Mesenchymal stem cell (in vitro differentiated cells and primary cell): Measurements from ENCODE around the gene FLT4.
"Not testable (repeated sequence)": the region's sequence is repeated elsewhere in the genome, so short reads cannot be mapped to it uniquely, and the experiment has no call there.

Experiments
- DNase-seq: peaks from one replicate; pipeline ENCODE4 v3.0.0-alpha.2; 2013
- H2AFZ ChIP-seq: one replicate; pipeline ENCODE4 v1.6.1; 2013; ENCODE audit warnings: low read depth, mild to moderate bottlenecking, control low read depth, inconsistent platforms, low read length, moderate library complexity
- H2AK5ac ChIP-seq: 2 replicates; pipeline ENCODE4 v1.6.1; 2013; ENCODE audit warnings: low read length, moderate library complexity, mild to moderate bottlenecking, inconsistent platforms; ENCODE audit not compliant: severe bottlenecking
- H2BK120ac ChIP-seq: one replicate; pipeline ENCODE4 v1.6.1; 2013; ENCODE audit warnings: low read depth, mild to moderate bottlenecking, inconsistent platforms, low read length, moderate library complexity
- H2BK12ac ChIP-seq, 2 experiments: one replicate each; pipeline ENCODE4 v1.6.1; 2013; ENCODE audit warnings: inconsistent platforms in 2 of 2, low read length in 2 of 2, mild to moderate bottlenecking in 2 of 2, moderate library complexity in 2 of 2, control low read depth in 1 of 2
- H2BK15ac ChIP-seq: one replicate; pipeline ENCODE4 v1.6.1; 2013; ENCODE audit warnings: mild to moderate bottlenecking, low read depth, inconsistent platforms; ENCODE audit not compliant: poor library complexity, severe bottlenecking
- H2BK5ac ChIP-seq: 2 replicates; pipeline ENCODE4 v1.6.1; 2013; ENCODE audit warnings: low read depth, mild to moderate bottlenecking, low read length, control low read depth, inconsistent platforms; ENCODE audit not compliant: poor library complexity, severe bottlenecking
- H3K14ac ChIP-seq, 2 experiments: one replicate each; pipeline ENCODE4 v1.6.1; 2013; ENCODE audit warnings: inconsistent platforms in 2 of 2, low read length in 2 of 2, control low read depth in 1 of 2, mild to moderate bottlenecking in 1 of 2, moderate library complexity in 1 of 2
- H3K18ac ChIP-seq, 2 experiments: one replicate each; pipeline ENCODE4 v1.6.1; 2013; ENCODE audit warnings: inconsistent platforms in 2 of 2, low read length in 2 of 2, control low read depth in 1 of 2, low read depth in 1 of 2, mild to moderate bottlenecking in 1 of 2
- H3K23ac ChIP-seq, 2 experiments: one replicate each; pipeline ENCODE4 v1.6.1; 2013; ENCODE audit warnings: inconsistent platforms in 2 of 2, low read length in 2 of 2, mild to moderate bottlenecking in 2 of 2, moderate library complexity in 2 of 2, control low read depth in 1 of 2
- H3K27ac ChIP-seq: 2 replicates; pipeline ENCODE4 v1.5.1; 2013; ENCODE audit warnings: mild to moderate bottlenecking, moderate library complexity, low read length, control low read depth, inconsistent platforms; ENCODE audit not compliant: poor library complexity, severe bottlenecking
- H3K27me3 ChIP-seq, 2 experiments: 2 replicates each; pipeline versions ENCODE4 v1.6.1 to v1.7.0; 2013; ENCODE audit warnings: low read length in 2 of 2, mild to moderate bottlenecking in 2 of 2, moderate library complexity in 2 of 2, control low read depth in 1 of 2, inconsistent platforms in 1 of 2; ENCODE audit not compliant: control insufficient read depth in 1 of 2, insufficient read depth in 1 of 2
- H3K36me3 ChIP-seq, 2 experiments: 2 replicates each; pipeline versions ENCODE4 v1.6.1 to v1.7.0; 2013; ENCODE audit warnings: low read length in 2 of 2, control low read depth in 1 of 2, inconsistent platforms in 1 of 2, low read depth in 1 of 2, mild to moderate bottlenecking in 1 of 2; ENCODE audit not compliant: insufficient read depth in 2 of 2, control insufficient read depth in 1 of 2
- H3K4ac ChIP-seq, 2 experiments: one replicate each; pipeline ENCODE4 v1.6.1; 2013; ENCODE audit warnings: inconsistent platforms in 2 of 2, low read length in 2 of 2, mild to moderate bottlenecking in 2 of 2, moderate library complexity in 2 of 2, control low read depth in 1 of 2, low read depth in 1 of 2
- H3K4me1 ChIP-seq: 2 replicates; pipeline ENCODE4 v1.6.1; 2013; ENCODE audit warnings: low read depth, low read length, control low read depth; ENCODE audit not compliant: control insufficient read depth, insufficient read depth
- H3K4me2 ChIP-seq: 2 replicates; pipeline ENCODE4 v1.6.1; 2013; ENCODE audit warnings: low read length, mild to moderate bottlenecking, inconsistent platforms; ENCODE audit not compliant: poor library complexity, severe bottlenecking
- H3K4me3 ChIP-seq, 2 experiments: 2 replicates each; pipeline versions ENCODE4 v1.5.1 to v1.7.0; 2013; ENCODE audit warnings: low read length in 2 of 2, mild to moderate bottlenecking in 2 of 2, control low read depth in 1 of 2, low read depth in 1 of 2; ENCODE audit not compliant: insufficient read depth in 1 of 2
- H3K79me1 ChIP-seq: replicated peaks from 2 replicates; pipeline ENCODE4 v1.6.1; 2013; ENCODE audit warnings: mild to moderate bottlenecking, control low read depth, low read length, inconsistent platforms; ENCODE audit not compliant: poor library complexity, severe bottlenecking
- H3K9ac ChIP-seq: 2 replicates; pipeline ENCODE4 v1.7.0; 2013; ENCODE audit warnings: mild to moderate bottlenecking, low read length, moderate library complexity
- H3K9me3 ChIP-seq: 2 replicates; pipeline ENCODE4 v1.7.0; 2013; ENCODE audit warnings: mild to moderate bottlenecking, low read length; ENCODE audit not compliant: control insufficient read depth
- H4K8ac ChIP-seq: one replicate; pipeline ENCODE4 v1.6.1; 2013; ENCODE audit warnings: inconsistent platforms, mild to moderate bottlenecking, low read length, moderate library complexity
- H4K91ac ChIP-seq: one replicate; pipeline ENCODE4 v1.6.1; 2013; ENCODE audit warnings: mild to moderate bottlenecking, low read length, inconsistent platforms
- WGBS: methylation state at CpG from one replicate; pipeline ENCODE4 v1.1.7; 2013; ENCODE audit warnings: mixed read lengths; 5-methylcytosine and 5-hydroxymethylcytosine counted together

FLT4 gene

GRCh38 chr5:180688330-180689070, 39.1 kb upstream of the FLT4 start:
- WGBS: 73% methylated on average over 6 of the region's 8 CpGs
- no peak overlapping the region for H3K14ac ChIP-seq

DNA sequence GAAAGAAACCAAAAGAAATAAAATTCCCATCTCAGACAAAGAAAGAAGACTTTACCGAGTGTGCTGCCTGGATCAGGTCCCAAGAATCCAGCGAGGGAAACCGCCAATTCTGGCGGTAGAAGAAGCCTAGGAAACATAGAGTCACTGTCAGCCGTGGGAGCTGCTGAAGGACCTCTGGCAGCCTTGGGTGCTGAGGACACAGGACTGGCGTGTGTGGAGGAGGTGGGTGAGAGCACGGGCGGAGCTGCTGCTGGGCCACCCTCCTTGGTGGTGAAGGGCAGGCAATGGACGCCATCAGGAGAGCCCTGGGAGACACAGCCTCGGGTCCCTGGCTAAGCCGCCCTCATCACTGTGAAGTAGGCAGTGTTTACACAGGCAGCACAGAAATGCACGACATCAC, 37.4 kb upstream of the FLT4 start:
- not testable (repeated sequence) for H3K36me3 ChIP-seq, H3K14ac ChIP-seq, H3K4me2 ChIP-seq, H3K4me1 ChIP-seq, H3K79me1 ChIP-seq, H3K9me3 ChIP-seq, H2BK5ac ChIP-seq, H3K9ac ChIP-seq, H3K18ac ChIP-seq, DNase-seq, H3K4ac ChIP-seq, H2BK15ac ChIP-seq, H4K8ac ChIP-seq, H4K91ac ChIP-seq, H2AFZ ChIP-seq, H2BK12ac ChIP-seq, H3K4me3 ChIP-seq, H3K23ac ChIP-seq, H2AK5ac ChIP-seq, H3K27ac ChIP-seq, H2BK120ac ChIP-seq
- peaks cover 17 to 79% of the 10 kb centered on the region in 2 experiments for H3K27me3 ChIP-seq
- 77% methylated on average over 12 of the region's 12 CpGs for WGBS

More at GRCh38 chr5:180688330-180689070, 39.1 kb upstream of the FLT4 start:
- H3K36me3 ChIP-seq: no peaks in the 10 kb centered on the region
- no peak overlapping the region for H3K4ac ChIP-seq
- H2AK5ac ChIP-seq: no peak overlapping the region
- H3K4me3 ChIP-seq: no peak overlapping the region
- H2AFZ ChIP-seq: no peak overlapping the region
- H3K9ac ChIP-seq: no peak overlapping the region
- no peak overlapping the region for H2BK12ac ChIP-seq
- H3K27me3 ChIP-seq: peaks cover 21 to 77% of the 10 kb centered on the region in 2 experiments
- H4K91ac ChIP-seq: no peak overlapping the region
- H2BK15ac ChIP-seq: no peak overlapping the region
- no peaks in the 10 kb centered on the region for H3K9me3 ChIP-seq
- no peak overlapping the region for H3K27ac ChIP-seq
- DNase-seq: no peak
- no peak overlapping the region for H2BK120ac ChIP-seq
- H4K8ac ChIP-seq: no peak overlapping the region
- no peak overlapping the region for H2BK5ac ChIP-seq
- H3K4me2 ChIP-seq: no peak overlapping the region
- no peaks in the 10 kb centered on the region for H3K4me1 ChIP-seq
- no peak overlapping the region for H3K18ac ChIP-seq
- H3K79me1 ChIP-seq: no peaks in the 10 kb centered on the region
- H3K23ac ChIP-seq: no peak overlapping the region

- no peak for DNase-seq
- Histone ChIP-seq H3K27me3 (peaks cover 17 to 67% of the 10 kb centered on the region in 2 experiments), H3K4me2 (no peak overlapping the region), H3K4me3 (no peak overlapping the region), H3K18ac (no peak overlapping the region), H3K27ac (no peak overlapping the region), H3K4me1 (no peaks in the 10 kb centered on the region), H3K23ac (no peak overlapping the region), H3K9me3 (no peaks in the 10 kb centered on the region), H3K79me1 (no peaks in the 10 kb centered on the region), H2BK15ac (no peak overlapping the region), H2AK5ac (no peak overlapping the region), H4K91ac (no peak overlapping the region), H4K8ac (no peak overlapping the region), H3K9ac (no peak overlapping the region), H3K14ac (no peak overlapping the region), H2BK12ac (no peak overlapping the region), H2AFZ (no peak overlapping the region), H2BK120ac (no peak overlapping the region), H2BK5ac (no peak overlapping the region), H3K4ac (no peak overlapping the region), H3K36me3 (no peaks in the 10 kb centered on the region)
- 88% methylated on average over 15 of the region's 15 CpGs for WGBS
These were observed 35.3 kb upstream of the FLT4 start for GRCh38 chr5:180684623-180685161.

DNA sequence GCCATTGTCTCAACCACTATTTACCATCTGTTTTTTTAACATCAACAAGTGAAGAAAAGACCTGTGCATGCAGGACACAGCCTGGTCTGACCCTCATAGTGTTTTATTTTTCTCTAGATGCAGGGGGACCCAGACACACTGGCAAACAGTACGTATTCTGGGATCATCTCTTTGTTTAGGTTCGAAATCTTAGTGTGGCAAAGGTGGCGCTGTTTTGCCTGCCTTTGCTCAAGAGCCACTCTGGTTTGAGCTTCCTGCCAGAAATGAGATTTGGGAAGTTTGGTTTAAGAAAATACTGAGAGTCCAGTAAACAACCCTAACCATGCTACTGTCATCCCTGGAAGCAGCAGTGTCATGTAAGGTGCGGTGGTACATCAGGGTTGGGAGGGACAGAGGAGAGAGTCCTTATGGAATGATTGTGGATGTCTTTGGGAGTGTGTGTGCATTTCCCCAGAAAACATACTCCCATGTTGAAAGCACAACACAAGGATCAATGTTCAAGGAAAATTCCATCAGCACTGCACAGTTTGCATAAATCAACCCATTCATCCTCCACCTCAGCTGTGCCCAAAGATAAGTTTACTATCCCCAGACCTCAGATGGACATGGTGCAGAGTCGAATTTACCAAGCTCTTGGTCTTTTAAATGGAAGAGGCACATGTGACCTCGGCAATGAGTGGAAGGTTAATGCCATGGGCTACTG, 34.0 kb upstream of the FLT4 start:
- H3K36me3 ChIP-seq: no peaks in the 10 kb centered on the region
- H3K4ac ChIP-seq: no peak overlapping the region
- H3K18ac ChIP-seq: no peak overlapping the region
- no peak overlapping the region for H2BK12ac ChIP-seq
- H3K4me2 ChIP-seq: no peak overlapping the region
- H2AK5ac ChIP-seq: no peak overlapping the region
- H3K27ac ChIP-seq: no peak overlapping the region
- no peak overlapping the region for H3K23ac ChIP-seq
- H2BK5ac ChIP-seq: no peak overlapping the region
- no peaks in the 10 kb centered on the region for H3K9me3 ChIP-seq
- no peak overlapping the region for H3K9ac ChIP-seq
- no peaks in the 10 kb centered on the region for H3K4me1 ChIP-seq
- H2BK120ac ChIP-seq: no peak overlapping the region
- no peak overlapping the region for H4K91ac ChIP-seq
- H3K27me3 ChIP-seq: peaks cover 9 to 54% of the 10 kb centered on the region in 2 experiments
- H3K79me1 ChIP-seq: no peaks in the 10 kb centered on the region
- peak overlapping the region; percentile 11 for H2AFZ ChIP-seq
- H3K4me3 ChIP-seq: no peak overlapping the region
- H4K8ac ChIP-seq: no peak overlapping the region
- DNase-seq: no peak
- 73% methylated on average over 5 of the region's 6 CpGs for WGBS
- no peak overlapping the region for H2BK15ac ChIP-seq
- no peak overlapping the region for H3K14ac ChIP-seq
